Liver (tissue), 9 donors: ENCODE measurements around the gene SPTB. TPM values are rescaled to one million over a fixed set of nuclear protein-coding genes. Genes with fewer than 3 reads are reported as not detected.

Experiments used
- DNase-seq: peaks from one replicate; pipeline ENCODE4 v3.0.0-alpha.2; 2017; ENCODE audit warnings: low spot score
- H3K27ac ChIP-seq, 2 donors: one replicate each; pipeline ENCODE4 v1.7.0; 2013; ENCODE audit warnings: inconsistent platforms in 2 of 2, low read length in 2 of 2, control low read depth in 1 of 2, low read depth in 1 of 2, mild to moderate bottlenecking in 1 of 2
- H3K27me3 ChIP-seq, 4 donors: one replicate each; pipeline versions ENCODE4 v1.6.1 to v1.7.0; 2013; ENCODE audit warnings: low read length in 3 of 4, inconsistent platforms in 1 of 4, mild to moderate bottlenecking in 1 of 4, moderate library complexity in 1 of 4; ENCODE audit not compliant: control insufficient read depth in 4 of 4, insufficient read depth in 4 of 4
- H3K36me3 ChIP-seq, 4 donors: one replicate each; pipeline versions ENCODE4 v1.6.1 to v1.7.0; 2013; ENCODE audit warnings: low read length in 3 of 4, mild to moderate bottlenecking in 3 of 4, low read depth in 1 of 4, moderate library complexity in 1 of 4; ENCODE audit not compliant: control insufficient read depth in 4 of 4, insufficient read depth in 3 of 4
- H3K4me1 ChIP-seq, 4 donors: one replicate each; pipeline versions ENCODE4 v1.6.1 to v1.7.0; 2013; ENCODE audit warnings: low read length in 3 of 4, mild to moderate bottlenecking in 3 of 4, moderate library complexity in 1 of 4; ENCODE audit not compliant: control insufficient read depth in 4 of 4, insufficient read depth in 4 of 4
- H3K4me3 ChIP-seq, 3 donors: one replicate each; pipeline versions ENCODE4 v1.6.1 to v1.7.0; 2013; ENCODE audit warnings: low read length in 3 of 3, control low read depth in 1 of 3, low read depth in 1 of 3, mild to moderate bottlenecking in 1 of 3
- H3K9ac ChIP-seq, 2 donors: one replicate each; pipeline ENCODE4 v1.7.0; 2013; ENCODE audit warnings: low read length in 2 of 2, mild to moderate bottlenecking in 2 of 2, moderate library complexity in 2 of 2, control low read depth in 1 of 2, low read depth in 1 of 2
- H3K9me3 ChIP-seq, 4 donors: one replicate each; pipeline versions ENCODE4 v1.6.1 to v1.7.0; 2013; ENCODE audit warnings: low read length in 3 of 4; ENCODE audit not compliant: control insufficient read depth in 4 of 4
- CTCF ChIP-seq: fragments of 150-350 bp; IDR thresholded peaks from 2 replicates; pipeline ENCODE4 v1.5.1; 2017; ENCODE audit warnings: improper control_type of control experiment, low read depth, low read length; ENCODE audit not compliant: missing input control
- EGR1 ChIP-seq, 2 donors: IDR thresholded peaks; 2 replicates each; pipeline ENCODE4 v1.6.1; 2016 to 2018; ENCODE audit warnings: antibody characterized with exemption in 2 of 2, low read depth in 2 of 2
- FOXA1 ChIP-seq: IDR thresholded peaks from 2 replicates; pipeline ENCODE4 v1.6.1; 2016; ENCODE audit warnings: antibody characterized with exemption
- FOXA2 ChIP-seq: IDR thresholded peaks from 2 replicates; pipeline ENCODE4 v1.6.1; 2016; ENCODE audit warnings: antibody characterized with exemption
- GABPA ChIP-seq, 2 donors: IDR thresholded peaks in 1 of 2; conservative IDR thresholded peaks in 1 of 2; 2 replicates each; pipeline ENCODE4 v1.6.1; 2016; ENCODE audit warnings: antibody characterized with exemption in 2 of 2, mild to moderate bottlenecking in 1 of 2, moderate library complexity in 1 of 2
- HNF4A ChIP-seq, 2 donors: conservative IDR thresholded peaks; 2 replicates each; pipeline ENCODE4 v1.6.1; 2016; ENCODE audit warnings: antibody characterized with exemption in 2 of 2, mild to moderate bottlenecking in 2 of 2
- HNF4G ChIP-seq: IDR thresholded peaks from 2 replicates; pipeline ENCODE4 v1.6.1; 2016; ENCODE audit warnings: antibody characterized with exemption
- JUND ChIP-seq, 2 donors: IDR thresholded peaks; 2 replicates each; pipeline ENCODE4 v1.6.1; 2016; ENCODE audit warnings: antibody characterized with exemption in 2 of 2
- MAX ChIP-seq: IDR thresholded peaks from 2 replicates; pipeline ENCODE4 v1.6.1; 2016; ENCODE audit warnings: antibody characterized with exemption
- NR2F2 ChIP-seq: IDR thresholded peaks from 2 replicates; pipeline ENCODE4 v1.6.1; 2016; ENCODE audit warnings: antibody characterized with exemption
- RAD21 ChIP-seq, 2 donors: IDR thresholded peaks; 2 replicates each; pipeline ENCODE4 v1.6.1; 2016; ENCODE audit warnings: antibody characterized with exemption in 2 of 2, mild to moderate bottlenecking in 2 of 2
- REST ChIP-seq: IDR thresholded peaks from 2 replicates; pipeline ENCODE4 v1.6.1; 2016; ENCODE audit warnings: antibody characterized with exemption, mild to moderate bottlenecking
- RXRA ChIP-seq, 2 donors: IDR thresholded peaks; 2 replicates each; pipeline ENCODE4 v1.6.1; 2017 to 2018; ENCODE audit warnings: antibody characterized with exemption in 2 of 2, mild to moderate bottlenecking in 1 of 2
- SP1 ChIP-seq: IDR thresholded peaks from 2 replicates; pipeline ENCODE4 v1.6.1; 2018; ENCODE audit warnings: antibody characterized with exemption, mild to moderate bottlenecking
- YY1 ChIP-seq: IDR thresholded peaks from 2 replicates; pipeline ENCODE4 v1.6.1; 2016; ENCODE audit warnings: antibody characterized with exemption, mild to moderate bottlenecking
- ZBTB33 ChIP-seq: IDR thresholded peaks from 2 replicates; pipeline ENCODE4 v1.6.1; 2016; ENCODE audit warnings: antibody characterized with exemption
- WGBS: extraction: QIAGEN DNeasy Blood & Tissue Kit; methylation state at CpG from one replicate; pipeline ENCODE4 v1.1.7; 2013; 5-methylcytosine and 5-hydroxymethylcytosine counted together
- polyA plus RNA-seq, 2 donors: library from polyadenylated mRNA; stranded (reverse) in 1 of 2; unstranded in 1 of 2; fragments of 200-250 nt in 1 of 2; fragments of >200 nt in 1 of 2; fragmentation: Nextera tagmentation in 1 of 2; extraction: Ambion mirVana in 1 of 2; gene quantifications; one replicate each; pipeline versions ENCODE4 v1.2.1 to v1.2.3, GENCODE V29; 2013 to 2015
- total RNA-seq, 2 donors: library from RNA; depleted of rRNA; stranded (reverse); fragments of >200 nt; gene quantifications; one replicate each; pipeline ENCODE4 v1.2.3, GENCODE V29; 2014
- donor health status: healthy.
- donor health status: healthy.
- donor health status: healthy.
- donor health status: healthy.
- donor health status: healthy.

Gene SPTB
- total and polyA plus RNA-seq, 4 donors: 0.12 to 332 (median 0.26) TPM

- Histone ChIP-seq H3K4me1 (peaks cover 5 to 18% (median 15%) of the 10 kb centered on the region in 4 donors), H3K9ac (no peak overlapping the region), H3K36me3 (no peaks in the 10 kb centered on the region), H3K27ac (no peak overlapping the region), H3K9me3 (no peaks in the 10 kb centered on the region), H3K27me3 (no peaks in the 10 kb centered on the region), H3K4me3 (no peak overlapping the region)
- no peak for DNase-seq
- TF ChIP-seq RAD21 (IDR thresholded peaks at IDR 0.05) (no peak), HNF4G (no peak), HNF4A (conservative IDR thresholded peaks at IDR 0.05) (no peak), CTCF (no peak), YY1 (no peak), REST (no peak), JUND (IDR thresholded peaks at IDR 0.05) (no peak), RXRA (IDR thresholded peaks at IDR 0.05) (no peak), FOXA1 (no peak)
- WGBS: 92% methylated on average over 25 of the region's 25 CpGs
These were observed 104.5 kb downstream of the SPTB start for GRCh38 chr14:64775081-64775777.

- TF ChIP-seq FOXA1: no peak
- TF ChIP-seq GABPA (IDR thresholded peaks at IDR 0.05 in 1 of 2, conservative IDR thresholded peaks at IDR 0.05 in 1 of 2): no peak
- TF ChIP-seq FOXA2: no peak
- TF ChIP-seq ZBTB33: no peak
- TF ChIP-seq SP1: no peak
- no peak for TF ChIP-seq NR2F2
- no peak for TF ChIP-seq MAX
- no peak for TF ChIP-seq JUND (IDR thresholded peaks at IDR 0.05)
- TF ChIP-seq YY1: no peak
- TF ChIP-seq EGR1 (IDR thresholded peaks at IDR 0.05; ENCODE audit: low read depth in 2 of 2): no peak
- no peak overlapping the region for H3K9ac ChIP-seq
- no peak for DNase-seq
- WGBS: 98% methylated on average over 16 of the region's 16 CpGs
- H3K27ac ChIP-seq: no peak overlapping the region
- no peaks in the 10 kb centered on the region for H3K27me3 ChIP-seq
- H3K4me1 ChIP-seq: peaks cover 5 to 16% (median 12%) of the 10 kb centered on the region in 4 donors
- H3K9me3 ChIP-seq: no peaks in the 10 kb centered on the region
- no peaks in the 10 kb centered on the region for H3K36me3 ChIP-seq
- H3K4me3 ChIP-seq: no peak overlapping the region
These were observed 105.4 kb downstream of the SPTB start for GRCh38 chr14:64774272-64774671.
